HUDEP-2 (cell line): ENCODE results near the gene NHERF2.

Experiments used
- DNase-seq, 76 experiments: peaks; one replicate each; lab custom pipeline; 2025; ENCODE audit not compliant: unreplicated experiment in 76 of 76; lab: John Stamatoyannopoulos, UW

The NHERF2 gene

GRCh38 chr16:2026461-2027023 is at the start of gene NHERF2:
Gene NHERF2, plus strand, starts transcription at chr16:2026902. Its CDS starts 104 bp downstream, at chr16:2027006.
- DNase-seq: peak in 8 of 76 experiments; percentile 16 to 34 (median 21)

- no peak for DNase-seq
These were observed 49.5 kb upstream of the NHERF2 start for GRCh38 chr16:1976951-1977874.

GRCh38 chr16:1977875-1978268 is 48.8 kb upstream of the NHERF2 start:
- no peak for DNase-seq

GRCh38 chr16:1978476-1979120 is 48.1 kb upstream of the NHERF2 start:
- DNase-seq: no peak

- DNase-seq: no peak
These were observed 47.3 kb upstream of the NHERF2 start for GRCh38 chr16:1979271-1980029.

- DNase-seq: no peak
These were observed 46.5 kb upstream of the NHERF2 start for GRCh38 chr16:1980030-1980769.

- DNase-seq: no peak
These were observed 46.0 kb upstream of the NHERF2 start for GRCh38 chr16:1980770-1981087.

- no peak for DNase-seq
These were observed 45.3 kb upstream of the NHERF2 start, which contains the start of gene NOXO1 for GRCh38 chr16:1981398-1981836. Gene NOXO1, minus strand, starts transcription at chr16:1981469. Its CDS starts 290 bp downstream, at chr16:1981179.

GRCh38 chr16:1982013-1982433 is 44.7 kb upstream of the NHERF2 start:
- DNase-seq: no peak

- DNase-seq: no peak
These were observed 43.6 kb upstream of the NHERF2 start for GRCh38 chr16:1982991-1983543.

- peak in 71 of 76 experiments; percentile 32 to 91 (median 75) for DNase-seq
These were observed 43.0 kb upstream of the NHERF2 start, which contains the start of gene GFER for GRCh38 chr16:1983544-1984346. Gene GFER, plus strand, starts transcription at chr16:1984193. Its CDS starts 26 bp downstream, at chr16:1984219.

- DNase-seq: peak in 6 of 76 experiments; percentile 21 to 55 (median 51)
These were observed 42.1 kb upstream of the NHERF2 start for GRCh38 chr16:1984347-1985225.

- DNase-seq: no peak
These were observed 41.1 kb upstream of the NHERF2 start for GRCh38 chr16:1985466-1986150.

- DNase-seq: no peak
These were observed 39.5 kb upstream of the NHERF2 start for GRCh38 chr16:1987198-1987597.

- peak in 1 of 76 experiments; percentile 33 for DNase-seq
These were observed 37.2 kb upstream of the NHERF2 start, which contains the start of gene SYNGR3 for GRCh38 chr16:1989209-1990100. Gene SYNGR3, plus strand, starts transcription at chr16:1989970. Its CDS starts 133 bp downstream, at chr16:1990103.

GRCh38 chr16:1990101-1990350 is 36.7 kb upstream of the NHERF2 start:
- DNase-seq: no peak
